Right ventricle myocardium superior (tissue), 1 donor: ENCODE measurements around the gene ALDH1B1. TPM values are rescaled to one million over a fixed set of nuclear protein-coding genes. Genes with fewer than 3 reads are reported as not detected.

ENCODE experiments used
- ATAC-seq: fragments of 200-7000 bp; cut with Tn5 transposase; one replicate; pipeline ENCODE4 v1.9.1; 2020; ENCODE audit warnings: mild to moderate bottlenecking; ENCODE audit not compliant: poor library complexity
- DNase-seq: peaks from one replicate; pipeline ENCODE4 v3.0.0-alpha.2; 2020
- intact Hi-C: fragments of 100-400 bp; cut with DNase I; formaldehyde crosslinking; loops from one replicate; pipeline ENCODE4 v1.11.2; 2022
- total RNA-seq: library from RNA; stranded (reverse); fragmentation: NEBNext Ultra II Directional; extraction: Animal tissue kit (Norgen Biotek cat#: 25700); gene quantifications from one replicate; pipeline ENCODE4 v1.2.1, GENCODE V29; 2021
- donor health status: DM: no; HTN: yes; CAD: no; lungs with severe emphysema.

ALDH1B1 gene
- total RNA-seq, 1 donor from 2014 or later: 16.8 TPM

DNA sequence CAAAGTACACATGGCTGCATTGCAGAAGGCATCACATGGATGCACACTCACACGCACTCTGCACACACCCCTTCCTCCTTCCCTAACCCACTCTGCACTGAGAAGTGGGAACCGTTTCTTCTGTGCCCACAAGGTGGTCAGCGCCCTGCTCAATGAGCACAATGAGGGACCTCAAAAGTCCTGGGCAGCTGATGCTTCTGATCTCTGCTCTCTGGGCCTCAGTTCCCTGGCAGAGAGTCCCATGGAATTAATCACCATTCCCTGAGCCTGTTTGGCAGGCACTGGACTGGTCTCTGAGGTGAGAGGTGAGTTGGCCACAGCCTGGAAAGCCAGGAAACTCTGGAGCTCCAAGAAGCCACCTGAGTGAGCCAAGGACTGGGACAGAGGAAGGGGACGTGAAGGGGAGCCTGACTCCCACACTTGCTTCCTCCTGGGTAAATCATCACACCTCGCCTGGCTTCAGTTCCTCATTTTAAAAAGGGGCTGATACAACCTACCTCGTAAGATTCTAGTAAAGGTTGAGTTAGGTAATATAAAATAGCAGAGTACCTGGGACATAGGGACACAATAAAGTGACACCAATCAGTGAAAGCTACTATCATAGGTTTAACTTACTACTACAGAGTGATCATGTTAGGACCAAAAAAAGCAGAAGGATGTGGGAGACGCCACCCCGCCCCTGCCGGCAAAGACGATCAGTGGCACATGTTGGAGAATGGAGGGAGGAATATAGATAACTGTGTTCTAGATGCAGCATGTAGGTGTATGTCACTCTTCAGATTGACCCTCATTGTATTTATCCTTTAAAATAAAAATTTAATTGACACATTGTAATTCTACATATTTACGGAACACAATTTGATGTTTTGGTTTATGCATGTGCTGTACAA, 52.9 kb downstream of the ALDH1B1 start:
- no peak for ATAC-seq
- DNase-seq: no peak
- intact Hi-C loops: no loop called here

DNA sequence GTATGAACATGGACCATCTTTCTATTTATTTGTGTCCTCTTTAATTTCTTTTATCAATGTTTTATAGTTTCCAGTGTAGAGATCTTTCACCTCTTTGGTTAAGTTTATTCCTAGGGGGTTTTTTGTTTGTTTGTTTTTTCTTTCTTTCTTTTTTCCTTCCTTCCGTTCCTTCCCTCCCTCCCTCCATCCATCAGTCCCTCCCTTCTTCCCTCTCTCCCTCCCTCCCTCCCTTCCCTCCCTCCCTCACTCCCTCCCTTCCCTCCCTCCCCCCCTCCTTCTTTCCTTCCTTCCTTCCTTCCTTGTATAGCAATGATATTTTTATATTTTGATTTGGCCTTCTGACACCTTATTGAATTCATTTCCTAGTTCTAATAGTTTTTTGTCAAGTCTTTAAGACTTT, 55.2 kb downstream of the ALDH1B1 start:
- ATAC-seq (no peak), DNase-seq (no peak)
- intact Hi-C loops: no loop called here

Other genes with a start within 250 kb of the ALDH1B1 start
- gene IGFBPL1, start 31.8 kb downstream of the ALDH1B1 start, total RNA-seq: not detected
- gene ANKRD18A, start 227.9 kb downstream of the ALDH1B1 start, total RNA-seq: 3.0 TPM